Natural killer cell (primary cell): ENCODE measurements around the gene MAP2K3. TPM values are rescaled to one million over a fixed set of nuclear protein-coding genes. Genes with fewer than 3 reads are reported as not detected.
"Not testable (repeated sequence)": the region's sequence is repeated elsewhere in the genome, so short reads cannot be mapped to it uniquely, and the experiment has no call there.

Experiments used
- ATAC-seq, 3 donors: fragments of 150-1000 bp in 2 of 3; fragments of 200-7000 bp in 1 of 3; cut with Tn5 transposase; 1 replicate in 1 of 3; 2 replicates in 2 of 3; pipeline ENCODE4 v1.10.0; 2021; ENCODE audit warnings: mild to moderate bottlenecking in 2 of 3, moderate library complexity in 2 of 3
- DNase-seq, 2 donors: peaks; one replicate each; pipeline versions ENCODE4 v3.0.0 to v3.0.0-alpha.2; 2013 to 2021; ENCODE audit warnings: mixed read lengths in 1 of 2
- H3K27ac ChIP-seq: one replicate; pipeline ENCODE4 v1.5.1; 2013; ENCODE audit warnings: mild to moderate bottlenecking, low read length
- H3K27me3 ChIP-seq: one replicate; pipeline ENCODE4 v1.6.1; 2013; ENCODE audit warnings: low read length; ENCODE audit not compliant: control insufficient read depth, insufficient read depth
- H3K36me3 ChIP-seq: one replicate; pipeline ENCODE4 v1.6.1; 2013; ENCODE audit warnings: low read length; ENCODE audit not compliant: control insufficient read depth, insufficient read depth
- H3K4me1 ChIP-seq: one replicate; pipeline ENCODE4 v1.6.1; 2013; ENCODE audit warnings: low read length; ENCODE audit not compliant: control insufficient read depth, insufficient read depth
- H3K4me3 ChIP-seq: one replicate; pipeline ENCODE4 v1.5.1; 2013; ENCODE audit warnings: low read length
- H3K9me3 ChIP-seq: one replicate; pipeline ENCODE4 v1.6.1; 2013; ENCODE audit warnings: low read length; ENCODE audit not compliant: control insufficient read depth, insufficient read depth
- H3K27ac Mint-ChIP-seq, 2 donors: one replicate each; pipeline ENCODE4 v1.8.0; 2022; ENCODE audit warnings: mild to moderate bottlenecking in 2 of 2, mixed read lengths in 2 of 2, moderate library complexity in 1 of 2
- H3K27me3 Mint-ChIP-seq, 2 donors: one replicate each; pipeline ENCODE4 v1.8.0; 2022; ENCODE audit warnings: low read depth in 2 of 2, mixed read lengths in 2 of 2
- H3K36me3 Mint-ChIP-seq: one replicate; pipeline ENCODE4 v1.8.0; 2022; ENCODE audit warnings: mixed read lengths
- H3K4me1 Mint-ChIP-seq, 2 donors: one replicate each; pipeline ENCODE4 v1.8.0; 2022; ENCODE audit warnings: mixed read lengths in 2 of 2
- H3K4me3 Mint-ChIP-seq: one replicate; pipeline ENCODE4 v1.8.0; 2022; ENCODE audit warnings: mild to moderate bottlenecking, moderate library complexity, mixed read lengths
- H3K9me3 Mint-ChIP-seq, 2 donors: one replicate each; pipeline ENCODE4 v1.8.0; 2022; ENCODE audit warnings: mixed read lengths in 2 of 2
- WGBS: methylation state at CpG from one replicate; pipeline ENCODE4 v1.1.7; 2013; ENCODE audit warnings: missing lambda C conversion rate; ENCODE audit not compliant: insufficient coverage; 5-methylcytosine and 5-hydroxymethylcytosine counted together
- intact Hi-C: fragments of 100-400 bp; cut with micrococcal nuclease; formaldehyde crosslinking; loops from one replicate; pipeline ENCODE4 v1.14.2; 2022
- total RNA-seq, 4 donors: library from RNA; stranded (reverse); fragments of 120-200 nt in 1 of 4; gene quantifications; one replicate each; pipeline versions ENCODE4 v1.2.3 to v1.2.4, GENCODE V29; 2013 to 2022
- TF ChIP-seq, protein P1 (sequence below): fragments of 200-600 bp; IDR thresholded peaks from one replicate; pipeline ENCODE4 v1.8.0; 2022; ENCODE audit warnings: antibody characterized with exemption

Gene MAP2K3
- total RNA-seq, 3 donors from 2014 or later (not counting 1 experiment from before 2014, with no cell fraction given): 139 to 165 (median 162) TPM

DNA sequence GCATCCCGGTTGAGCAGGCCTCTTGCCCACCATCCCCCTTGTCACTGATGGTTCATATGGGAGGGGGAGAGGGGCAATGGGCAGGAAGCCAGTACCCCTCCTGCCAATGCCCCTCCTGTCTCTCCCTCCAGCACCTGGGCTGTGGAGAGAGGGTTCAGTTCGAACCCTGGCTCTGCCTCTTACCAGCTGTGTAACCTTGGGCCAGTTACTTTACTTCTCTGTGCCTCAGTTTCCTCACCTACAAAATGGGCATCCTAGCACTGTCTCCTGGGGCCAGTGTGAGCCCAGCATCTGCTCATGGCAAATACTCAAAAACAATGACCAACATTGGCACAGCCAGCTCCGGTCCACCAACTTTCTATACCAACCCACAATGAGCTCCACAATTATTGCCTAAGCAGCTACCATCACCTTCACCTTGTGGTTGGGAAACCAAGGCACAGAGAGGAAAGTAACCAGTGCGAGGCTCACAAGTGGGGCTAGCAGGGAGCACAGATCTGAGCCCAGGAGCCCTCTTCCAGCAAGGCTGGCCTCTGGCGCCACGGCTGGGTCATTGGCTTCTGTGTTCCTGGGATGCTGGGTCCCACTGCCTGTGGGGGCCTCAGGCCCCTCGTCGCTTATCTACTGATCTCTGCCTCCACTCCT, 53.6 kb downstream of the MAP2K3 start:
- H3K27ac Mint-ChIP-seq, H3K4me1 ChIP-seq, H3K27me3 ChIP-seq, DNase-seq, H3K4me1 Mint-ChIP-seq, H3K27ac ChIP-seq, H3K36me3 Mint-ChIP-seq, H3K36me3 ChIP-seq, H3K9me3 Mint-ChIP-seq, ATAC-seq, H3K9me3 ChIP-seq, H3K4me3 Mint-ChIP-seq, intact Hi-C loops, H3K4me3 ChIP-seq, H3K27me3 Mint-ChIP-seq: not testable (repeated sequence)
- 80% methylated on average over 8 of the region's 8 CpGs for WGBS

- ATAC-seq: no peak
- Mint-ChIP-seq H3K9me3 (no peaks in the 10 kb centered on the region), H3K4me1 (no peaks in the 10 kb centered on the region)
Measured at GRCh38 chr17:21339011-21339410, 54.5 kb downstream of the MAP2K3 start.

GRCh38 chr17:21339571-21339970, 55.1 kb downstream of the MAP2K3 start:
- H3K9me3 ChIP-seq, ATAC-seq, H3K27ac Mint-ChIP-seq, intact Hi-C loops, H3K4me3 ChIP-seq, H3K4me1 Mint-ChIP-seq, H3K36me3 Mint-ChIP-seq, H3K27ac ChIP-seq, H3K36me3 ChIP-seq, H3K4me1 ChIP-seq, DNase-seq, H3K27me3 ChIP-seq, H3K4me3 Mint-ChIP-seq, H3K9me3 Mint-ChIP-seq, H3K27me3 Mint-ChIP-seq: not testable (repeated sequence)
- WGBS: 94% methylated on average over 9 of the region's 11 CpGs

More at GRCh38 chr17:21339011-21339410, 54.5 kb downstream of the MAP2K3 start:
- Histone ChIP-seq H3K36me3 (no peaks in the 10 kb centered on the region), H3K9me3 (no peaks in the 10 kb centered on the region), H3K4me3 (no peak overlapping the region), H3K27ac (no peak overlapping the region), H3K27me3 (no peaks in the 10 kb centered on the region), H3K4me1 (no peaks in the 10 kb centered on the region)
- no peak overlapping the region for H3K4me3 Mint-ChIP-seq
- intact Hi-C loops: no loop called here
- TF ChIP-seq, protein P1, sequence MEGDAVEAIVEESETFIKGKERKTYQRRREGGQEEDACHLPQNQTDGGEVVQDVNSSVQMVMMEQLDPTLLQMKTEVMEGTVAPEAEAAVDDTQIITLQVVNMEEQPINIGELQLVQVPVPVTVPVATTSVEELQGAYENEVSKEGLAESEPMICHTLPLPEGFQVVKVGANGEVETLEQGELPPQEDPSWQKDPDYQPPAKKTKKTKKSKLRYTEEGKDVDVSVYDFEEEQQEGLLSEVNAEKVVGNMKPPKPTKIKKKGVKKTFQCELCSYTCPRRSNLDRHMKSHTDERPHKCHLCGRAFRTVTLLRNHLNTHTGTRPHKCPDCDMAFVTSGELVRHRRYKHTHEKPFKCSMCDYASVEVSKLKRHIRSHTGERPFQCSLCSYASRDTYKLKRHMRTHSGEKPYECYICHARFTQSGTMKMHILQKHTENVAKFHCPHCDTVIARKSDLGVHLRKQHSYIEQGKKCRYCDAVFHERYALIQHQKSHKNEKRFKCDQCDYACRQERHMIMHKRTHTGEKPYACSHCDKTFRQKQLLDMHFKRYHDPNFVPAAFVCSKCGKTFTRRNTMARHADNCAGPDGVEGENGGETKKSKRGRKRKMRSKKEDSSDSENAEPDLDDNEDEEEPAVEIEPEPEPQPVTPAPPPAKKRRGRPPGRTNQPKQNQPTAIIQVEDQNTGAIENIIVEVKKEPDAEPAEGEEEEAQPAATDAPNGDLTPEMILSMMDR: no peak
- no peaks in the 10 kb centered on the region for H3K36me3 Mint-ChIP-seq
- DNase-seq: no peak
- 61% methylated on average over 7 of the region's 7 CpGs for WGBS
- H3K27me3 Mint-ChIP-seq: no peaks in the 10 kb centered on the region
- H3K27ac Mint-ChIP-seq: no peak overlapping the region

- H3K9me3 ChIP-seq, H3K9me3 Mint-ChIP-seq, DNase-seq, H3K4me3 Mint-ChIP-seq, H3K4me1 Mint-ChIP-seq, H3K27ac ChIP-seq, H3K4me3 ChIP-seq, H3K36me3 Mint-ChIP-seq, H3K36me3 ChIP-seq, ATAC-seq, H3K27me3 ChIP-seq, H3K27ac Mint-ChIP-seq, intact Hi-C loops, H3K4me1 ChIP-seq, H3K27me3 Mint-ChIP-seq: not testable (repeated sequence)
- 87% methylated on average over 6 of the region's 6 CpGs for WGBS
Measured at GRCh38 chr17:21340407-21340806, 55.9 kb downstream of the MAP2K3 start.

DNA sequence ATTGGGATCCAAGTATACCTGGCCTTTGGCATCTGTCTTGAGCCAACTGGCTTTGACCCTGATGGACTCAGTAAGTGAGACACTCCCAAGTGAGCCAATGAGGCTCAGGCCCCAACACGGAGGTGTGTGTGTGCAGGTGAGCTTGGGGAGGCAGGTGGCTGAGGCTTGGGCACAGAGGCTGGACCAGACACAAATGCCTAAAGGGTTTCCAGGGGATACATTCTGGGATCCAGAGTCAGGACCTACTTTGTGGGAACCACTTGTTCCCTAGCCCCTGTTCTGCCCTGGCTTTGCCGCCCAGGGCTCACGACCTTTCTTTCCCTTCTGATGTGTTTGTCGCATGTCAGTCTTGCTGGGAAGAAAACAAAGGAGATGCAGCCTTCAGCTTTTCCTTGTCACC, 56.8 kb downstream of the MAP2K3 start:
- H3K27ac Mint-ChIP-seq, H3K27ac ChIP-seq, ATAC-seq, H3K27me3 Mint-ChIP-seq, H3K9me3 Mint-ChIP-seq, H3K36me3 Mint-ChIP-seq, H3K4me3 ChIP-seq, H3K4me3 Mint-ChIP-seq, H3K27me3 ChIP-seq, H3K9me3 ChIP-seq, intact Hi-C loops, H3K4me1 Mint-ChIP-seq, H3K4me1 ChIP-seq, DNase-seq, H3K36me3 ChIP-seq: not testable (repeated sequence)
- WGBS: 100% methylated on average over 1 of the region's 4 CpGs

- H3K36me3 ChIP-seq, H3K9me3 ChIP-seq, H3K36me3 Mint-ChIP-seq, H3K4me3 ChIP-seq, H3K4me1 Mint-ChIP-seq, H3K9me3 Mint-ChIP-seq, ATAC-seq, H3K4me3 Mint-ChIP-seq, H3K4me1 ChIP-seq, H3K27ac ChIP-seq, H3K27ac Mint-ChIP-seq, H3K27me3 Mint-ChIP-seq, H3K27me3 ChIP-seq, DNase-seq, intact Hi-C loops: not testable (repeated sequence)
- WGBS: 87% methylated on average over 8 of the region's 8 CpGs
Measured at GRCh38 chr17:21341925-21342540, 57.5 kb downstream of the MAP2K3 start.

DNA sequence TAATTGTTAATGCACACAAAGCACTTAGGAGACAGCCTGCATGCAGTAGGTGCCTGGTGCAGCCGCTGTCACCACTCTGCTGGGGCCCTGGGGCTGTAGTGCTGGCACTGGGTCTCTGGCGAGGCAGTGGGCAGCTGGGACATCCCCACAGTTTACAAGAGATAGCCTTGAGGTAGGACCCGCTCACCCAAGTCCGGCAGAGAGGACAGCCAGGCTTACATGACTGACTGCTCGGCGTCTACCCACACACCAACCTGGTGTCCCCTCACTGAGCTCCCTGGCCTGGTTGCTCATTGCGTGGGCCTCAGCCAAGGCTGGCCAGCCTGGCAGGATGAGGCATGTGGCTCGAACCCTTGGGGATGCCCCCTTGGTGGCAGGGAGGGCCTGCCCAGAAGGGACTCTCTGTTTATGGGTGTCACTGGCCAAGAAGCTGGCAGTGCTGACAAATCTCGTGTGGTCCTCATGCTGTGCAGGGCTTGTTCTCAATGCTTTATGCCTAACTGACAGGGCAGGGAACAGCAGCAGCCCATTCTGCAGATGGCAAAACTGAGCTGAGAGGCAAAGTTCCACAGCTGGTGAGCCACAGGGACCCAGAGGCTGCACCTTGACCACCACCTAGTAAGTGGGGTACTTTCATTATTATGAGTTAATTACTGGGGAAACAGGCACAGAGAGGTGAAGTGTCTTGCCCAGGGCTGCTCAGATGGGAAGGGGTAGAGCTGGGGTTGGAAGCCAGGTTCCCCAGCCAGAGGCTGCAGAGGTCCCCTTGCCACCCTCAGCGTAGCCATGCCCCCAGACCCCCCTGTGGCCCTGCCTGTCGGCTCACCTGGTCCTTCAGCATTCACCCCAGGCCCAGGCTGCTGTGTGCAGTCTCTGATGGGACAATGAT, 58.8 kb downstream of the MAP2K3 start:
- H3K4me1 Mint-ChIP-seq, H3K27me3 Mint-ChIP-seq, H3K4me3 Mint-ChIP-seq, ATAC-seq, H3K27me3 ChIP-seq, H3K4me3 ChIP-seq, H3K27ac ChIP-seq, H3K9me3 ChIP-seq, intact Hi-C loops, H3K9me3 Mint-ChIP-seq, DNase-seq, H3K36me3 ChIP-seq, H3K27ac Mint-ChIP-seq, H3K36me3 Mint-ChIP-seq: not testable (repeated sequence)
- WGBS: 74% methylated on average over 9 of the region's 11 CpGs
- peaks cover 11% of the 10 kb centered on the region for H3K4me1 ChIP-seq
